Breast epithelium (tissue), 3 donors: Measurements from ENCODE around the gene ZNF687.

Experiments used
- POLR2AphosphoS5 ChIP-seq, 3 donors: sonication (generic); formaldehyde crosslinking; IDR thresholded peaks; one replicate each; pipeline ENCODE4 v1.6.1; 2017; ENCODE audit warnings: antibody characterized with exemption in 3 of 3
- TF ChIP-seq, protein P1 (sequence below), 3 donors: fragments of 450-650 bp; IDR thresholded peaks; one replicate each; pipeline ENCODE4 v1.5.1; 2016 to 2017; ENCODE audit warnings: antibody characterized with exemption in 3 of 3, mild to moderate bottlenecking in 3 of 3, moderate library complexity in 3 of 3

DNA sequence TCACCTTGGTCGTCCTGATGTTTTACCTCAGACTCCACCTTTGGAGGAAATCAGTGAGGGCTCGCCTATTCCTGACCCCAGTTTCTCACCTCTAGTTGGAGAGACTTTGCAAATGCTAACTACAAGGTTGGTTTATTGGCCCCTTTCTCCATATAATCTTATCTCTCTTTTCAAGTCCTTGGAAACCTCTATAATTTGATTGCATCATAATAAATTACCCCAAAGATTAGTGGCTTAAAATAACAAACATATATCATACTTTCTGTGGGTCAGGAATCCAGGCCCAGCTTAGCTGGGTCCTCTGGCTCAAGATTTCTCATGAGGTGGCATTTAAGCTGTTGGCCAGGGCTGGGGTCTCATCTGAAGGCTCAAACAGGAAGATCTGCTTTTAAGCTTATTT lies 39.7 kb upstream of the ZNF687 start:
- TF ChIP-seq, protein P1, sequence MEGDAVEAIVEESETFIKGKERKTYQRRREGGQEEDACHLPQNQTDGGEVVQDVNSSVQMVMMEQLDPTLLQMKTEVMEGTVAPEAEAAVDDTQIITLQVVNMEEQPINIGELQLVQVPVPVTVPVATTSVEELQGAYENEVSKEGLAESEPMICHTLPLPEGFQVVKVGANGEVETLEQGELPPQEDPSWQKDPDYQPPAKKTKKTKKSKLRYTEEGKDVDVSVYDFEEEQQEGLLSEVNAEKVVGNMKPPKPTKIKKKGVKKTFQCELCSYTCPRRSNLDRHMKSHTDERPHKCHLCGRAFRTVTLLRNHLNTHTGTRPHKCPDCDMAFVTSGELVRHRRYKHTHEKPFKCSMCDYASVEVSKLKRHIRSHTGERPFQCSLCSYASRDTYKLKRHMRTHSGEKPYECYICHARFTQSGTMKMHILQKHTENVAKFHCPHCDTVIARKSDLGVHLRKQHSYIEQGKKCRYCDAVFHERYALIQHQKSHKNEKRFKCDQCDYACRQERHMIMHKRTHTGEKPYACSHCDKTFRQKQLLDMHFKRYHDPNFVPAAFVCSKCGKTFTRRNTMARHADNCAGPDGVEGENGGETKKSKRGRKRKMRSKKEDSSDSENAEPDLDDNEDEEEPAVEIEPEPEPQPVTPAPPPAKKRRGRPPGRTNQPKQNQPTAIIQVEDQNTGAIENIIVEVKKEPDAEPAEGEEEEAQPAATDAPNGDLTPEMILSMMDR (IDR thresholded peaks at IDR 0.05), result no peak
- TF ChIP-seq POLR2AphosphoS5 (IDR thresholded peaks at IDR 0.05), result no peak
